MM.1S (cell line): ENCODE measurements around the gene IGFBP5.

Source experiments
- CTCF ChIP-seq: fragments of 300-600 bp; sonication (generic); IDR thresholded peaks from 2 replicates; pipeline ENCODE4 v1.5.1; 2016; ENCODE audit warnings: antibody characterized with exemption, low read length, mixed read lengths
- EZH2 ChIP-seq: fragments of 300-600 bp; sonication (generic); optimal IDR thresholded peaks from 2 replicates; pipeline ENCODE3; 2017; ENCODE audit warnings: low read depth, mild to moderate bottlenecking, antibody characterized with exemption, low read length, mixed read lengths
- EZH2phosphoT487 ChIP-seq: fragments of 300-600 bp; sonication (generic); IDR thresholded peaks from 2 replicates; pipeline ENCODE4 v1.6.1; 2018; ENCODE audit warnings: antibody characterized with exemption, low read length

DNA sequence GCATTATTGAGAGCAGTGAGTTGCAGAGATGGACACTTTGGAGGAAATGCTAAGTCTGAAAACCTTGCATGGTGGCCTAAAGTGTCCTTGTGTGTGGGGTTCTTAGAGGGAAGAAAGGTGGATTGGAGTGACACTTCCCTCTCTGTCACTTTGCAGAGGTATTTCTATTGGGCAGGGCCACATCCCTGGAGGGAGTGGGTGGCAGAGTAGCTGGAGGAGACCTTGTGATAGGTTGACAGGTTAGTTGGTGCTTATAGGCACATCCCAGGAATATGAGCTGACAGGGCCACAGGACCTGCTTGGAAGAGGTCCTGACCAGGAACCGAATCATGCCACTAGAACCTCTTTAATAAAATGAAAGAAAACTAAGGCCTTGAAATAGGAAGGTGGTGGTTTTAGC is 972 bp upstream of the IGFBP5 start:
- TF ChIP-seq EZH2phosphoT487, result no peak
- no peak for TF ChIP-seq EZH2
- TF ChIP-seq CTCF, result no peak
